ENCODE results near the gene GSG1. TPM values are rescaled to one million over a fixed set of nuclear protein-coding genes. Genes with fewer than 3 reads are reported as not detected.

The GSG1 gene
- total and polyA plus RNA-seq, 2 donors (not counting 3 experiments of a cell fraction or from before 2014, with no cell fraction given) = not detected

- Histone ChIP-seq H3K27ac (ENCODE audit: insufficient read depth, low read depth, low read length) (no peak overlapping the region), H3K27me3 (ENCODE audit: control insufficient read depth in 2 of 2, insufficient read depth in 2 of 2, low read length in 2 of 2) (no peaks in the 10 kb centered on the region), H3K36me3 (ENCODE audit: control insufficient read depth in 2 of 2, extremely low read depth in 1 of 2, insufficient read depth in 2 of 2, low read length in 2 of 2) (no peaks in the 10 kb centered on the region), H3K4me1 (ENCODE audit: control insufficient read depth, extremely low read depth, insufficient read depth, low read length) (peaks cover 12% of the 10 kb centered on the region), H3K4me2 (ENCODE audit: insufficient read depth, low read length) (no peak overlapping the region), H3K9me1 (replicated peaks; ENCODE audit: control insufficient read depth, extremely low read depth, insufficient read depth, low read length) (no peaks in the 10 kb centered on the region), H2AFZ (ENCODE audit: low read depth, low read length) (no peak overlapping the region), H3K4me3 (replicated peaks in 1 of 3; ENCODE audit: insufficient read depth in 1 of 3, low read depth in 1 of 3, low read length in 3 of 3) (no peak overlapping the region), H3K9me3 (replicated peaks; ENCODE audit: control insufficient read depth, insufficient read depth, low read length) (no peaks in the 10 kb centered on the region), H3K9ac (replicated peaks; ENCODE audit: extremely low read depth, insufficient read depth, low read length) (no peak overlapping the region), H3K79me2 (ENCODE audit: control insufficient read depth, insufficient read depth, low read length) (no peaks in the 10 kb centered on the region), H4K20me1 (replicated peaks; ENCODE audit: control insufficient read depth, extremely low read depth, insufficient read depth, low read length) (no peaks in the 10 kb centered on the region)
- ChIA-PET POLR2A (no interaction called here), CTCF (no interaction called here)
- dilution Hi-C loops (cut with MboI; ENCODE audit: extremely low pct_ligation_motif_present, low sequenced_read_pairs) = no loop called here
- no peak for DNase-seq (ENCODE audit: low read depth, low spot score)
- FAIRE-seq = no peak
- intact Hi-C loops (cut with micrococcal nuclease) = no loop called here
- BruUV-seq (replicated peaks) = no TSS peak
- TF ChIP-seq MAX (IDR thresholded peaks at IDR 0.05; ENCODE audit: insufficient read depth, insufficient read length) (no peak), MYC (IDR thresholded peaks at IDR 0.05; ENCODE audit: low read depth, low read length) (no peak), JUN (IDR thresholded peaks at IDR 0.05; ENCODE audit: borderline replicate concordance, insufficient read depth, insufficient read length, low read depth) (no peak), EZH2 (IDR thresholded peaks at IDR 0.05; ENCODE audit: borderline replicate concordance, low read depth, low read length, severe bottlenecking) (no peak), GATA2 (IDR thresholded peaks at IDR 0.05; ENCODE audit: insufficient read depth, insufficient read length, low read depth, low read length) (no peak), CTCF (IDR thresholded peaks at IDR 0.05; ENCODE audit: extremely low read depth in 1 of 2, insufficient read depth in 1 of 2, low read depth in 1 of 2, low read length in 2 of 2) (no peak), POLR2AphosphoS5 (IDR thresholded peaks at IDR 0.05; ENCODE audit: insufficient read depth, low read depth, low read length) (no peak), FOS (IDR thresholded peaks at IDR 0.05; ENCODE audit: borderline replicate concordance, insufficient read depth, low read length) (no peak), POLR2A (IDR thresholded peaks at IDR 0.05; ENCODE audit: low read depth, low read length) (no peak)
Measured at GRCh38 chr12:13146336-13146938, 43.0 kb upstream of the GSG1 start.

All from endothelial cell of umbilical vein (primary cell).